HG02943 (cell line): ENCODE measurements around the gene S100A12.

Experiments used
- ATAC-seq: cut with Tn5 transposase; IDR thresholded peaks from one replicate; pipeline ENCODE4 v1.9.1; 2021; ENCODE audit warnings: mild to moderate bottlenecking, low read depth, moderate library complexity; ENCODE audit not compliant: unreplicated experiment

S100A12 gene

DNA sequence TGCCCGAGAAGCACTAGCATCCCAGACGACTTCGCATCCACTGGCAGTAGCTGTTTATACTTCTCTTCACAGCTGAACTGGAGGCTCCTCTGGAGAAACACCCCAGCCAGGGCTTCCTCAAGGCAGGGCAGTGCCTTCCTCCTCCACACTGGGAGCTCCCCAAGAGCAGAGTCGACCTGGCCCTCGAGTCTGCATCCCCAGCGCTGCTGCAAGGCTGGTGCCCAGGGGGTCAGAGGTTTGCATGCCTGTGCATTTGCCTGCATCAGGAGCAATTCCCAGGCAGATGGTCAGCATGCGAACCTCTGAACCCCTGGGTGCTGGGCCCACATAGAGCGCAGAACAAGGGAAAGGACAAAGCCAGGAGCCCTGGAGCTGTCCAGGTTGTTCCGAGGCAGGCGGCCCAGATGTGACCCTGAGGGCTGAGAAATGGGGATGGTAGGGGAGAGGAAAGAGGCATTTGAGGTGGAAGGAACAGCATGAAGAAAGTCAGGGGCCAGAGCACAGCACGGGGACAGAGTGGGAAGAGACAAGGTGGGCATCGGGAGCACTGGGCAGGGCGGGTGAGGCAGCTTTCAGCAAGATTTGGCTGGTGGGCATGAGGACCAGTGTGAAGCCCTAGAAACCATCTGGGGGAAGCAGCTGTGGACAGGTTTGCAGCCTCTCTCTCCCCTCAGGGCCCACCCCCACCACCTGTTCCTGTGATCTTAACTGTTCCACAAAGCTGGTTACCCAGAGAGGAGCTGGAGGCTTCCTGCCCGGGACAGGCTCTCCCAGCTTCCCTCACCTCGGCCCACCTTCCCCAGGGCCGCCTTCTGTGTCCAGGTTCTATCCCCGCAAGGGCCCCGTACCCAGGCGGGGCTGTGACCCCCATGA, 21.9 kb upstream of the S100A12 start:
- no peak for ATAC-seq

DNA sequence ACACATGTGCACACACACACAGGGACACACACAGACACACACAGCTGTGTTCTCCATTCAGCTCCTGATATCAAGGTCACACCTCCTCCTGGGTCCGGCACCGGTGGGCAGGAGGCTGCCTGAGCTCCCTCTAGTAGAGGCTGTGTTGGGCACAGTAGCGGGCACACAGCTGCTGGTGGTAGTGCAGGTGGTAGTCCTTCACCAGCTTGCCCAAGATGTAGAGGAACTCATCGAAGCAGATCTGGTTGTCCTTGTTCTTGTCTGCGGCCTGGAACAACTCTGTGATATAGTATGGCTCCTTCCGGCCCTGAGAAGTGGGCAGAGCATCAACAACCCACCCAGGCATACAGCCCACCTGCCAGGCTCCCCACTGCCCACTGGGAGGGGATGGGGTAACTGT, 21.0 kb upstream of the S100A12 start:
- ATAC-seq, result no peak

DNA sequence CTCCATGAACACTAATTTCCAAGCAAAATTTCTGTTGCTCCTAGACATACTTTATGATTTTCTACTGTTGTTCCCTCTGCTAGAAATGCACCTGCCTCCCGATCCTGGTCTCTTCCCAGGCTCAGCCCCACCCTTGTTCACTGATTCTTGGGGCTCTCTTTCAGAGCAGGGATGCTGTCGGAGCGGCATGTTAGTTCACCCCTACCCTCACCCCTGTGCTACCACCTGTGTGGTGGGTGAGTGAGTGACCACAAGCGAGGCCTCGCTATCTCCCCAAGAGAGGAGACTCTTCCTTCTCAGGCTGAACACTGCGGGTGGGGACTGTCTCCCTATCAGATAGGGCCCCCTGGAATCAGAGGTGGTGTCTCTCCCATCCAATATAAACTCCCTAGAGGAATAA, 20.4 kb upstream of the S100A12 start:
- ATAC-seq, result no peak

DNA sequence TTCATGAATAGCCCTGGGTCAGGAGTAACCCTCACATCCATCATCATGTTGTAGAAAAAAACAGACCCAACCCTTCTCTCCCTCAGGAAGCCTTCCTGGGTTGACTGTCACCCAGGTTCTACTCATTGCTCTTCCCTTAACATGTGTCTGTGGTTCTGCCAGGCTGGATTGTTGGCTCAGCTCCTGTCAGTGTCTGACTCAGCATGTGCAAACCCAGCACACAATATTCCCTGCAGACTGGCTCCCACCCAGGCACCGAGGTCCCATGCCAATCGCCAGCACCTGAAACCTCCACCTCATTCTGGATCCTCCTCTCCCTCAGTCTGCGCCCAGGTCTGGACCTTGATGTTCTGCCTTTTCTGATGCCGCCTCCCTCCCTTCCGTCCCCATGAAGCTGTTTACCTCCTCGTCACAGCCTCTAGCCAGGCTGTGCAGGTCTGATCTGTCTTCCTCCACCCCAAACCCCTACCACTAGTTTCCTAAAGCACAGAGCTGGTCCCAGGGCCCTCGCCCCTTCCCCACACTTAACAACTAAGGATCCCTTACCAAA, 19.8 kb upstream of the S100A12 start:
- no peak for ATAC-seq

DNA sequence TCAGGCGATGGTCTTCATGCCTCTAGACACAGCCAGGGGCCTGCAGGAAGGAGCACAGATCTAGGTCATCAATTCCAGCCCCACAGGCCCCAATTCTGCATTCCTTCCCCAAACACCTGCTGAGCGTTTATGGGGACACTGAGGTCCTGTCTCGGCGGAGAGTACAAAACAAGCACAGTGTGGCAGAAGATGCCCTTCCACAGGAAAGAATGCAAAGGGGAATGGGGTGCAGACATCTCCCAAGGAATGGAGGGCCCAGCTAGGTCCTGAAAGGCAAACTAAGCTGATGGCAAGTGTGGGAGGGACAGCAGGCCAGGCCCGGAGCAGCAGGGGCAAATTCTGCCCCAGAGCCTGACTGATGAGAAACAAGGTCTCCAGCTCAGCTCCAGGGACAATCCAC, 19.0 kb upstream of the S100A12 start:
- no peak for ATAC-seq

DNA sequence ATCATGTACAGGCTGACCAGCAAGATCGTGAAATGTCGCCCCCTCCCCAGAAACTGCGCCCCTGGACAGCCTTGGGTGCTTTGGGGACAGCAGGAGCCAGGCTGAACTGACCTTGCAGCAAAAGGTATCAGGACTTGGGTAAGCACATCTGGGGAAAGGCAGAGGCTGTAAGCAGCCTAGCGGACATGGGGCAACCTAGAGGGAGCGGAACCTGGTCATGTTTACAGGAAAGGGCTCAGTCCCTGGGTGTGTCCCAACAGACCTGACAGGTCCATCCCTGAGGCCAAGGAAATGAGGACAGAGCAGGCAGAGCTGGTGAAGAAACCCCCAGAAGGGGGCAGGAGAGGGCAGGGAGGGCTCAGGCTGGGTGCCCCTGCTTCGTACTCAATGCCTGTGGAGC, 18.5 kb upstream of the S100A12 start:
- ATAC-seq, result no peak

DNA sequence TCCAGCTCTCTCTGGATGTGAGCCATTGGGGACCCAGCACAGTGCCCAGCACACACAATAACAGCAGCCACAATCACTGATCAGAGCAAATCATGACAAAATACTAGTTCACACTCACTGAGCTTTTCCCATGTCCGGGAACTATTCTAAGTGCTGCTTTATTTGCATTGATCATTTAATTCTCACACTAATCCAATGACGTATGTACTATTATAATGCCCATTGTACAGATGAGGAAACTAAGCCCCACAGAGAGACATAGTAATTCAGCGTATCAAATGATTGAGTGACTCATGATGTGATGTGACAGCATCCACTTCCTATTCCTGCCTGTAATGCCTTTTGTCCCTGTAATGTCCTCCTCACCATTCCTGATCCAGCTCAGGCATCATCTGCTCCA, 17.4 kb upstream of the S100A12 start:
- no peak for ATAC-seq

DNA sequence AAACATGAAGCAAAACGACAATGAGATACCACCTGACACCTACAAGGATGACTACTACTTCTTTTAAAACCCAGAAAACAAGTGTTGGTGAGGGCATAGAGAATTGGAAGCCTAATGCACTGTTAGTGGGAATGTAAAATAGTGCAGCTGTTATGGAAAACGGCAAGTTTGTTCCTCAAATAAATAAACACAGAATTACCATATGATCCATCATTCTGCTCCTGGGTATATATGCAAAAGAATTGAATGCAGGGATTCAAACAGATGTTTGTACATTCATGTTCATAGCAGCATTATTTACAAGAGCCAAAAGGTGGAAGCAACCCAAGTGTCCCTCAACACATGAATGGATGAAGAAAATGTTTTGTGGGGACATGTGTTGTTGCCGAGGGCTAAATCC, 16.8 kb upstream of the S100A12 start:
- ATAC-seq, result no peak

DNA sequence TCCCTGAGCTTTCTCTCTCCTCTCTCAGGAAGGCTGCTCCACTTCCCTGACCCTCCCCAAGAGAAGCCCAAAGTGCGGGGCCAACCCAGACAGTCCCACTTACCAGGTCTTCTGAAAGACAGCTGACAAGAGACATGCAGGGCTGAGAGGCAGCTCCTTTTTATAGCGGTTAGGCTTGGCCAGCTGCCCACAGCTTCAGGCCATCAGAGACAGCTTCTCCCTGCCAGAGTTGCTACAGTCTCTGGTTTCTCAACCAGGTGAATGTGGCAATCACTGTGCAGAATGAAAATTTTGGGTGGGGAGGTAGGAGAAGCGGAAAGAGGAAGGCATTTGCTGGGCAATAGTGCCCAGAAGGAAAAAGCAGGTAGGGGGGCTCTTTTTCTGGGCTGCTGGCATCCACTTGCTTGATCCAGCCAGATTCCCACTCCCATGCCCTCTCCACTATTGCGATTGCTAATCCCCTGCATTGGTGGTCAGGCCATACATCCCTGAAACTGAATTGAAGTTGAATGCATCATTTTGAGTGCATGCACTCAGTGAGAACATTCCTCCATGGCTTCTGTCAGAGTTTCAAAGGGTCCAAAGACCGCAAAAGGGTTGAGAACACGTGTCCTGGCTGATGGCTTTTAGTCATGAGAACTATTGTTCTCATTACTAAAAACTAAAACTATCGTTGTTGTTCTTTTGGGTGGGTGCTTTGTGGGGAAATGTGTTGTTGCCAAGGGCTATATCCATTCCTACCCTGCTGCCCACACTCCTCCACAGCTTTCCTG, 15.7 kb upstream of the S100A12 start, which contains the start of gene S100A8:
S100A8 (minus strand) TSS at position 136 of the 773 bp plus-strand sequence. CDS start 538 bp downstream, outside the sequence.
- ATAC-seq, result no peak

DNA sequence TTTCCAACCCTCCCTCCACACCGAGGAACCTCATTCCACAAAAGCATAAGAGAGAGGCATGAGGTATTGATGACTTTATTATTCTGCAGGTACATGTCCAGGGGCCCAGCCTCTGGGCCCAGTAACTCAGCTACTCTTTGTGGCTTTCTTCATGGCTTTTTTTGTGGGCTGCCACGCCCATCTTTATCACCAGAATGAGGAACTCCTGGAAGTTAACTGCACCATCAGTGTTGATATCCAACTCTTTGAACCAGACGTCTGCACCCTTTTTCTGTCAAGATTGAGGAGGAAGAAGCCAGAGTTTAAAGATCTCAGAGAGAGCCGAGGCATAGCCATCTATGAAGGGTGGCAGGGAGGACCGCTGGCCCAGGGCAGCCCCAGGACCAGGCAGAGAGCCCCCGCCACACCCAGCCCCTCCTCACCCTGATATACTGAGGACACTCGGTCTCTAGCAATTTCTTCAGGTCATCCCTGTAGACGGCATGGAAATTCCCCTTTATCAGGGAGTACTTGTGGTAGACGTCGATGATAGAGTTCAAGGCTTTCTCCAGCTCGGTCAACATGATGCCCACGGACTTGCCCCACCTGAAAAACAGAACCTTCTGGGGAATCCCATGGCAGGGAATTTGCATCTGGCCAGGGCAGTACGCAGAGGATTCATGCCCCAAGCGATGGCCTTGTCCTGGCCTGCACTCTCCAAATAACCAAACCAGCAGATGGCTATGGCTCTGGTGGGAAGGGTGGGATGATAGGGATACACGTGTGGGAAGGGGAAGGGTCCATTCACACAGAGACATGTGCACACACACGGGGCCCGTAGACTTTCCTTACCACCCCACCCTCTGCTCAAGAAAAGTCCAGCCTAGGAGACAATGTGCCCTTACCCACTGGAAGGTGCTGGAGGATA, 14.8 kb upstream of the S100A12 start:
- ATAC-seq, result no peak

DNA sequence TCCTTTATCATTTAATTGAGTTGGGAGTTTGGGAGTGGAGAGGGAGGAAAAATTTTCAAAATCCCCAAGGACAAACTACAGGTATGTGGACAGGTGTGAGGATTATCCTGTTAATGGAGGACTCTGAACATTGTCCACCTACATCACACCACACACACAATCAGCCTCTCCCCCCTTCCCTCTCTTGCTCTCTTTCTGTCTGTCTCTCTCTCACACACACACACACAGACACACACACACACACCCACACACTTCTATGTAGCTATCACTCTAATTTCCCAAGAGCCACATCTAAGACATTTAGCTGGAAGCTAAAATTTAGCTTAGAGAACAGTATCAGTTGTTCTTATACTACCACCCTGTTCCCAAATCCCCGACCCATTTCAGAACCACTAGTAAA, 14.0 kb upstream of the S100A12 start:
- no peak for ATAC-seq

DNA sequence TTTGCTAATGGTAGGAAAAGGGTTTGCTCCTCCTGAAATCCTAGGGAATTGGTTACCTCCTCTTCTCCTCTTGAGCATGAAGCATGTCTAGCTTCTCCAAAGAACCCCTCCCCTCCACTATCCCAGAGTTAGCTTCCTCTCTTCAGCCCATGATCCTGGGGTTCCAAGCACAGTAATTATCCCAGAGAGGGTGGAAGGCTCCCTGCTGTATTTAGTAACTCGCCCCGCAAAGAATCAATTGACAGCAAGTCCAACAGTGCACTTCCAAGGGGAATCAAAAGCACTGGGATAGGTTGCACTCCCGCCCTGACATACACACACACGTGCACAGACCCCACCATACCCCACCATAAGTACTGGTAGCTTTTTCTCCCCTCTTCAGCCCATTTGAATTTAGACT, 12.4 kb upstream of the S100A12 start:
- no peak for ATAC-seq

DNA sequence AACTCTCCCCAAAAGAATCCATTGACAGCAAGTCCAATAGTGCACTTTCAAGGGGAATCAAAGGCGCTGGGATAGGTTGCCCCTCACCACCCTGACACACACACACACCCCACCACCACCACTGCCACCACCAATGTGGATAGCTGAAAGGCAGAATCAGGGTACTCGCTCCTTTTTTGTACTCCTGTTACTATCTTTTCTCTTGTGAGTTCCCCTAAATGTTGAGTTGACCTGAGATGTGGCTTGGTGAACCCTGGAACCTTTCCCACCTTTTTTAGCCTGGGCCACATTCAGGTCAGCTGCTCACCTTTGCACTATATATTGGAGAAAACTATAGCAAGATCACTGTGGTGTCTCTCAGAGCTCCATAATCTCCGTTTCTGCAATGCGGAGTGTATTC, 11.6 kb upstream of the S100A12 start:
- ATAC-seq, result no peak

DNA sequence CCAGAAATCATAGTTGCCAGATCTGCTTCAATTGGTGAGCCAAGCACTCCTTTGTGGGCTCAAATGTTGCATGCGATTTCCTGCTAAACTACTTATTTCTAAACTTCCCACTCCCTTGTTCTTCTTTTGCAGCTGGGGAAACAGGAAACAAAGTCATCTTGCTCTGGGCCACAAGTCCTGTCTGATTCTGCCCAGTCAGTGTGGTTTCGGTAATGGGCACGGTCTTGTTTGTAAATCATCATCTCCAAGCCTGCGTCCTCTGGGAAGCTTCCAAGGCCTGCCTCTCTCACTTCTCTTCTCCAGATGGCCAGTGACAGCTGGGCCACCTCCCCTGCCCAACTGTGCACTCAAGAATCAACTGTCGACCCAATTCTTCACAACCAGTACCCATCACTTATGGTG, 11.1 kb upstream of the S100A12 start:
- ATAC-seq, result no peak

DNA sequence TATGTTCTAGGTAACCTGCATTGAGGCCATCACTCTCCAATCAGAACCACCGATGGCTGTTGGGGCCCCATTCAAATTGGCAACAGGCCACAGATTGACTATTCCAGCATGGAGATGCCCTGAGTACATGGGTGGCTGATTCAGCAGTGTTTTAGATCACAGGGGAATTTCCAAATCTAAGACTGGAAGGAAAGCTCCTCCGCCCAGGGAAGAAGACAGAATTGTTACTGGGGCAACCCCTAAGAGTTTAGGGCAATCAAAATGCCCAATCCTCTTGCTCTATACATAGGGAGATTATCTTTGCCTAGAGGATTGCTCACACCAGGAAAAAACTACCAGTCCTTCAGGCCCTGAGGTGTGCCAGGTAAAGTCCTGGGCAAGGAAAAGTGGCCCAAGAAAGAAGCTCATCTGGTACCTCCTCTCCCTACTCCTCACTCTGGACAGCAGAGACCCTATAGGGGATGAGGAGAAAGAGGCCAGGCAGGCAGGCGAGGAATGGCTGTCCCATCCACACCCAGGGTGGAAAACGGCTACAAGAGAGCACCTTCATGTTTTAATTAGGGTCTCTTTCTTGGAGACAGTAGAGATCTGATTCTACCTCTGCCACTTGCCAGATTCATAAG, 9.6 kb upstream of the S100A12 start:
- ATAC-seq, result no peak

DNA sequence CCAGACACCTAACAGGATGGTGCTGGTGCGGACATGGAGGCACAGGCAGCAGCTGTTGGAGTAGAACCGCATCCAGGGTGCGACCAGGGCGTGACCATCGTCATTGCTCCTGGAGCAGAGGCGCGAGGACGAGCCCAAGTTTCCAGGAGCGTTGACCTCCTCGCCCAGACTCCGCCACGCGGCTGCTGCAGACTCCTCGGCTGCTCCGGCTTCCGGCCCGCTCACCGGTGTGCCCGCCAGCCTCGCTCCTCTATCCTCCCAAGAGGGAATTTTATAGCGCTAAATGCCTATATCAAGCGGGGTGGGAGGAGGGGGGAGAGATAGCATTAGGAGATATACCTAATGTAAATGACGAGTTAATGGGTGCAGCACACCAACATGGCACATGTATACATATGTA, 5.3 kb upstream of the S100A12 start:
- ATAC-seq, result no peak

DNA sequence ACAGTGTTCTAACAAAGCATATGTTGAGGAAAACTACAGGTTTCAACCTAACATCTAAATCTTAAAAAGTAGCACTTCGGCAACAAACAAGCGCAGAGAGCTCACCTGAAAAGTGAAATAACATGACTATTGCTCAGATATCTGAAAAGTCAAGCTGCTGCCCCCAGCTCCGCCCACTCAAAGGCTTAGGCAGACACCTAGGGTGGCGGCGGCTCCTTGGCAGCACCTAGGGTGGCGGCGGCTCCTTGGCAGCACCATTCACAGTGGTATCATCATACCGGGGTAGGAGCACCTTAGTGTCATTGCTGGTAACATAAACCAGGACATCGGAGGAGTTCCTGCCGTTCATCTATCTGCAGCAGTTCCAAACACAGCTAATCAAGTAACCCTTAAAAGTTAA, 4.2 kb upstream of the S100A12 start:
- no peak for ATAC-seq

DNA sequence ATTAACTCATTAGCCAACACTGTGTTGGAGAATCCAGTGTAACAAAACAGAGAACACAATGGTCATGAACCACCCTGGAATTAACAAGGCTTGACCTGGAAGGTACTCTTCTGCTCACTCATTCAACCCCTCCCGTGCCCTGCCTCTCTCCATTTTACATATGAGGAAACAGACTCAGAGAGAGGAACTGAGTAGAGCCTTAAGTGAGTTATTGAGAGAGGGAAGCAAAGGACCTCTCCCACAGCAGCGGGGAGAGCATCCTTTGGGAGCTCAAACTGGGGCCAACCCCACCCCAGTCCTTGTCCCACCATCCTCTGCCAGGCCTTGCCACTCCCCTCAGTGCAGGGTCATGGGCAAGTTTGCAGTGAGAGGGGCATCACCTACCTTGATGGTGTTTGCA, 1.4 kb downstream of the S100A12 start:
- ATAC-seq, result no peak

DNA sequence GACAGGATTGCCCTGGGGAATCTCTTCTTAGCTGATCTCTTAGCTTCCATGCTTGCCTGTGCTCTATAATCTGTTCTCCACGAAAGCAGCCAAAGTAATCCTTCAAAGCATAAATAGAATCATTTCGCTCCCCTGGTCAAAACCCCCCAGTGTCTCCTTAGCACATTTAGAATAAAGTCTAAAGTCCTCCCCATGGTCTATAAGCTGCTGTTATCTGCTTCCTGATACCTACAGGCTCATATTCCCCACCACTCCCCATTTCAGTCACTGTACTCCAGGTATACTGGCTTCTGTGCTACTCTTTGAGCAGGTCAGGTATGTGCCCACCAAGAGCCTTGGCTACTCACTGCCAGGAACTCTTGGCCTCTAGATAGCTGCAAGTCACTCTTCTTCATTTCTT, 2.9 kb downstream of the S100A12 start:
- ATAC-seq, result no peak

DNA sequence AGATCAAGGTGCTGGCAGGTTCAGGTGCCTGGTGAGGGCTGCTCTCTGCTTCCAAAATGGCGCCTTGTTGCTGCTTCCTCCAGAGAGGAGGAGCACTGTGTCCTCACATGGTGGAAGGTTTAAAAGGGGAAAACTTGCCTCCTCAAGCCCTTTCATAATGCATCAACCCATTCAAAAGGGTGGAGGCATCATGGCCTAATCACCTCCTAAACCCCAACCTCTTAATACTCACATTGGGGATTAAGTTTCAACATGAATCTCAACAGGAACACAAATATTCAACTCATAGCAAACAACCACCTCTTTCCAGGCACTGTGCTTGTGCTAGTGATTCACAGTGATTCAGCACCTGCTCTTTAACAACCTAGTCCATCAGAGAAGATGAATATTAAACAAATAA, 4.2 kb downstream of the S100A12 start:
- no peak for ATAC-seq
